Ishikawa (cell line): ENCODE results near the gene ZNF433.

Source experiments
- CEBPB ChIP-seq: IDR thresholded peaks from 2 replicates; pipeline ENCODE4 v1.6.1; 2012
- CREB1 ChIP-seq: IDR thresholded peaks from 2 replicates; pipeline ENCODE4 v1.6.1; 2012; ENCODE audit warnings: low read depth
- EGR1 ChIP-seq: IDR thresholded peaks from 2 replicates; pipeline ENCODE4 v1.6.1; 2012
- EP300 ChIP-seq: IDR thresholded peaks from 2 replicates; pipeline ENCODE4 v1.6.1; 2012; ENCODE audit warnings: borderline replicate concordance
- FOXM1 ChIP-seq: IDR thresholded peaks from 2 replicates; pipeline ENCODE4 v1.6.1; 2012; ENCODE audit warnings: low read depth, borderline replicate concordance
- NFIC ChIP-seq: IDR thresholded peaks from 2 replicates; pipeline ENCODE4 v1.6.1; 2012
- TAF1 ChIP-seq: IDR thresholded peaks from 2 replicates; pipeline ENCODE4 v1.6.1; 2012; ENCODE audit warnings: low read depth, mild to moderate bottlenecking
- TCF12 ChIP-seq: IDR thresholded peaks from 2 replicates; pipeline ENCODE4 v1.6.1; 2012; ENCODE audit warnings: low read depth
- TEAD4 ChIP-seq: IDR thresholded peaks from 2 replicates; pipeline ENCODE4 v1.6.1; 2012
- YY1 ChIP-seq: IDR thresholded peaks from 2 replicates; pipeline ENCODE4 v1.6.1; 2012; ENCODE audit warnings: low read depth
- ZBTB7A ChIP-seq: IDR thresholded peaks from 2 replicates; pipeline ENCODE4 v1.6.1; 2012; ENCODE audit warnings: low read depth
- TF ChIP-seq, protein P1 (sequence below): IDR thresholded peaks from 2 replicates; pipeline ENCODE4 v1.6.1; 2012
- TF ChIP-seq, protein P2 (sequence below): IDR thresholded peaks from 2 replicates; pipeline ENCODE4 v1.6.1; 2012; ENCODE audit warnings: low read depth, mild to moderate bottlenecking
- TF ChIP-seq, protein P3 (sequence below): IDR thresholded peaks from 2 replicates; pipeline ENCODE4 v1.6.1; 2012

ZNF433 gene

DNA sequence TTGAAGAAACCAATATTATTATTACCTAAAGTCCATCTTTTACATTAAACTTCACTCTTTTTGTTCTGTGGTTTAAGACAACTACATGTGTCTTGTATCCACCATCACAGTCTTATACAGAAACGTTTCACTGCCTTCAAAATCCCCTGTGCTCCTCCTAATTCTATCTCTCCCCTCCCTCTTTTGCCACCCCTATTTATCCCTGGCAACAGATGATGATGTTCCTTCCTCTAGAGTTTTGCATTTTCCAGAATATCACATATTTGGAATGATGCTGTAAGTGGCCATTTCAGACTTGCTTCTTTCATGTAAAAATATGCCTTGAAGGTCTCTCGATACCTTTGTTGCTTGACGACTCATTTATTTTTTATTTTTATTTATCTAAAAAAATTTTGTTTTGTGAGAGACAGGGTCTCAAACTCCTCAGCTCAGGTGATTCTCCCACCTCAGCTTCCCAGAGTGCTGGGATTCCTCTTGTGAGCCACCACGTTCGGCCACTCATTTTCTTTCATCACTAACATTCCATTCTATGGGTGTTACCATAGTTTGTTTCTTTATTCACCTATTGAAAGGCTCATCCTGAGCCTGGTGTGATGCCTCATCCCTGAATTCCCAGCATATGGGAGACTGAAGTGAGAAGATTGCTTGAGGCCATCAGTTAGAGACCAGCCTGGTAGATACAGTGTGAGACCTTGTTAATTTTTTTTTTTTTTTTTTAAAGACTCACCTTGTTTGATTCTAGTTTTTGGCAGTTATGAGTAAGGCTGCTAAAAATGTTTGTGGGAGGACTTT is 62.3 kb downstream of the ZNF433 start:
- TF ChIP-seq, protein P1, sequence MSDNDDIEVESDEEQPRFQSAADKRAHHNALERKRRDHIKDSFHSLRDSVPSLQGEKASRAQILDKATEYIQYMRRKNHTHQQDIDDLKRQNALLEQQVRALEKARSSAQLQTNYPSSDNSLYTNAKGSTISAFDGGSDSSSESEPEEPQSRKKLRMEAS = no peak
- TF ChIP-seq CREB1 = no peak
- TF ChIP-seq TCF12 = no peak
- TF ChIP-seq, protein P2, sequence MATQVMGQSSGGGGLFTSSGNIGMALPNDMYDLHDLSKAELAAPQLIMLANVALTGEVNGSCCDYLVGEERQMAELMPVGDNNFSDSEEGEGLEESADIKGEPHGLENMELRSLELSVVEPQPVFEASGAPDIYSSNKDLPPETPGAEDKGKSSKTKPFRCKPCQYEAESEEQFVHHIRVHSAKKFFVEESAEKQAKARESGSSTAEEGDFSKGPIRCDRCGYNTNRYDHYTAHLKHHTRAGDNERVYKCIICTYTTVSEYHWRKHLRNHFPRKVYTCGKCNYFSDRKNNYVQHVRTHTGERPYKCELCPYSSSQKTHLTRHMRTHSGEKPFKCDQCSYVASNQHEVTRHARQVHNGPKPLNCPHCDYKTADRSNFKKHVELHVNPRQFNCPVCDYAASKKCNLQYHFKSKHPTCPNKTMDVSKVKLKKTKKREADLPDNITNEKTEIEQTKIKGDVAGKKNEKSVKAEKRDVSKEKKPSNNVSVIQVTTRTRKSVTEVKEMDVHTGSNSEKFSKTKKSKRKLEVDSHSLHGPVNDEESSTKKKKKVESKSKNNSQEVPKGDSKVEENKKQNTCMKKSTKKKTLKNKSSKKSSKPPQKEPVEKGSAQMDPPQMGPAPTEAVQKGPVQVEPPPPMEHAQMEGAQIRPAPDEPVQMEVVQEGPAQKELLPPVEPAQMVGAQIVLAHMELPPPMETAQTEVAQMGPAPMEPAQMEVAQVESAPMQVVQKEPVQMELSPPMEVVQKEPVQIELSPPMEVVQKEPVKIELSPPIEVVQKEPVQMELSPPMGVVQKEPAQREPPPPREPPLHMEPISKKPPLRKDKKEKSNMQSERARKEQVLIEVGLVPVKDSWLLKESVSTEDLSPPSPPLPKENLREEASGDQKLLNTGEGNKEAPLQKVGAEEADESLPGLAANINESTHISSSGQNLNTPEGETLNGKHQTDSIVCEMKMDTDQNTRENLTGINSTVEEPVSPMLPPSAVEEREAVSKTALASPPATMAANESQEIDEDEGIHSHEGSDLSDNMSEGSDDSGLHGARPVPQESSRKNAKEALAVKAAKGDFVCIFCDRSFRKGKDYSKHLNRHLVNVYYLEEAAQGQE = no peak
- no peak for TF ChIP-seq FOXM1
- no peak for TF ChIP-seq EP300
- no peak for TF ChIP-seq ZBTB7A

DNA sequence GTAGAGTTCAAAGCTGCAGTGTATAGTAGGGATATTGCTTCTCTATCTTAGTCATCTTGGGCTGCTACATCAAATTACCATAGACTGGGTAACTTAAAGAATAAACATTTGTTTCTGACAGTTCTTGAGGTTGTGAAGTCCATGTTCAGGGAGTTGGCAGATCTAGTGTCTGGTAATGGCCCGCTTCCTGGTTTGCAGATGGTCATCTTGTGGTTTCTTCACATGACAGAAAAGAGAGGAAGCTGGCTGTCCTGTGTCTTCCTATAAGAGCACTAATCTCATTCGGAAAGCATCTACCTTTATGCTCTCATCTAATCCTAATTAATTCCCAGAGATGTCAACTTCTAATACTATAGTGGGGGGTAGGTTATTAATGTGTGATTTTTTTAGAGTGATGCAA is 64.4 kb downstream of the ZNF433 start:
- no peak for TF ChIP-seq EGR1
- TF ChIP-seq TAF1 = no peak
- TF ChIP-seq CEBPB = no peak
- TF ChIP-seq ZBTB7A = no peak
- TF ChIP-seq, protein P2 = no peak
- no peak for TF ChIP-seq EP300

DNA sequence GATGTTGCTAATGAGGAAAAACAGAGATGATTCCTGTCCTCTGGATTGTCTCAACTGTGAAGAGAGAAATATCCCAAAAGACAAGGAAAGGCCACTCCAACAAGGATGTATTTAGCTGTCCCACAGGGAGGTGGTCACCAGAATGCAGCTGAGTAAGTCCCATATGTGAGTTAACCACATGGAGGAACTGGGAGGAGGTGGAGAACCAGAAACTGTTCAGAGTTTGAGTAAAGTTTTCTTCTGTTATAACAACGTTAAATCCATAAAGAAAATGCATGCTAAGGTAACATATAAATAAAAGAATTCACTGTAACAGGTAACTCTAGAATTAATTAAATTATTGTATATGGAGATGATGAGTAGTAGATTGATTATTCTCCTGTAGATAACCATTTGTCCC is 65.3 kb downstream of the ZNF433 start:
- TF ChIP-seq, protein P1 = no peak
- TF ChIP-seq, protein P3, sequence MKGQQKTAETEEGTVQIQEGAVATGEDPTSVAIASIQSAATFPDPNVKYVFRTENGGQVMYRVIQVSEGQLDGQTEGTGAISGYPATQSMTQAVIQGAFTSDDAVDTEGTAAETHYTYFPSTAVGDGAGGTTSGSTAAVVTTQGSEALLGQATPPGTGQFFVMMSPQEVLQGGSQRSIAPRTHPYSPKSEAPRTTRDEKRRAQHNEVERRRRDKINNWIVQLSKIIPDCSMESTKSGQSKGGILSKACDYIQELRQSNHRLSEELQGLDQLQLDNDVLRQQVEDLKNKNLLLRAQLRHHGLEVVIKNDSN = no peak
- no peak for TF ChIP-seq EGR1
- TF ChIP-seq CEBPB = no peak
- TF ChIP-seq TEAD4 = no peak
- no peak for TF ChIP-seq ZBTB7A
- TF ChIP-seq NFIC = no peak
- no peak for TF ChIP-seq FOXM1
- no peak for TF ChIP-seq YY1
- TF ChIP-seq CREB1 = no peak

DNA sequence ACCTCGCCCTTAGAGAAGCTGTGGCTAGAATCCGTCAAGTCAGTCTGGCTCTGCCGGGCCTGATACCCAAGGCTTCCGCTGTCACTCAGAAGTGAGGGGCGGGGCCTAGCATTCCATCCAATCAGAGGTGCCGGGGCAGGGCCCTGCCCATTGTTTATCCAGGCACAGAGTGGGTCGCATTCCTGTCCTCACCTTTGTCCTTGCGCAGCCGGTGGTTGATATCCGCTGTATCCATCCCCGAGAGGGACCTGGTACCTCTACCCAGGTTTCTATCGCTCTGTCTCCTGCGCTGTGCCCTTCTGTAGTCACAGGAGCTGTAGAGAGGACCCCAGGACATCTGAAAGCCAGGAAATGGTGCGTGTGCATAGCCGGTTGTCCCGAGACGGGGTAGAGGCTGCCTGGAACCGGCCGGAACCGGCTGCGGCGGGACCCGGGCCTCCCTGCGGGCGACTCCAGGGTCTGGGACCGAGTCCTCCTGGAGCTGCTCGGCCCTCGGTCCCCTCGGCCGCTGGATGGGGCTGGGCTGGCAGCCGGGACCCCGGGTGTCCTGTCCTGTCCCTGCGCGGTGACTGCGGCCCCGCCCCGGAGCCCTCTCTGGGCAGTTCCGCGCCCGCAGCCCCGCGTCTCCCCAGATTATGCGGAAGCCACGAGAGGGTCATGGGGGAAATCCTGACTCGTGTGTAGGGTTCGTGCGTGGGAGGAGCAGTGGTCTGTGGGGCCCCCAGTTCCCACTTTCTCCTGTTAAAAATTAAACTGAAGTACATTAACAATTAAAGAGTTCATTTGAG is 70.4 kb downstream of the ZNF433 start, which contains the start of gene ZNF763:
Gene ZNF763 (plus strand): TSS at position 183 of the 788 bp plus-strand sequence. CDS start 169 bp downstream, at position 352.
- TF ChIP-seq CEBPB (no peak), TAF1 (0 out of 2 replicates have a peak, but pooled peaks have one; percentile 41), CREB1 (no peak), EP300 (no peak), TEAD4 (peak; percentile 77)
- TF ChIP-seq, protein P3 = 0 out of 2 replicates have a peak, but pooled peaks have one; percentile 4
- TF ChIP-seq, protein P2 = no peak
